Measurements from ENCODE around the gene HOXC6. TPM values are rescaled to one million over a fixed set of nuclear protein-coding genes. Genes with fewer than 3 reads are reported as not detected.
A peak's percentile ranks its signal among the peaks of the same experiment; 100 is the strongest.

HOXC6 gene
- total and polyA plus RNA-seq, 9 of the 15 experiments (the other 6 are each of a cell fraction or from before 2014, with no cell fraction given) = 0.06 to 4.0 (median 1.4) TPM

GRCh38 chr12:53994264-53995001 is 33.8 kb upstream of the HOXC6 start (continued):
- TF ChIP-seq ZNF778 (CRISPR knock-in tag; IDR thresholded peaks at IDR 0.05) (no peak), HOXB6 (CRISPR knock-in tag; IDR thresholded peaks at IDR 0.05; ENCODE audit: borderline replicate concordance) (no peak), ZNF583 (CRISPR knock-in tag; IDR thresholded peaks at IDR 0.05) (no peak), DPF2 (IDR thresholded peaks at IDR 0.05) (peak; percentile 45; the same call in 1 of the 2 replicates), ILK (tag; IDR thresholded peaks at IDR 0.05; ENCODE audit: borderline replicate concordance, low read depth) (no peak), ZBTB26 (CRISPR knock-in tag; IDR thresholded peaks at IDR 0.05) (no peak), CBX3 (IDR thresholded peaks at IDR 0.05; ENCODE audit: borderline replicate concordance in 1 of 2, low read length in 2 of 2) (no peak), HBP1 (CRISPR knock-in tag; IDR thresholded peaks at IDR 0.05) (no peak), NFIX (CRISPR knock-in tag; IDR thresholded peaks at IDR 0.05; ENCODE audit: low read depth) (no peak), FOS (IDR thresholded peaks at IDR 0.05; ENCODE audit: extremely low read depth, insufficient read length) (no peak), ZNF589 (CRISPR knock-in tag; IDR thresholded peaks at IDR 0.05; ENCODE audit: low read depth) (no peak), ARNT (IDR thresholded peaks at IDR 0.05) (no peak), ZNF12 (CRISPR knock-in tag; IDR thresholded peaks at IDR 0.05) (no peak), FIP1L1 (IDR thresholded peaks at IDR 0.05; ENCODE audit: low read depth, low read length, poor library complexity, severe bottlenecking) (peak; percentile 73), ZFP91 (CRISPR knock-in tag; IDR thresholded peaks at IDR 0.05) (no peak), RUNX1 (IDR thresholded peaks at IDR 0.05; ENCODE audit: low read depth) (no peak), CBX5 (IDR thresholded peaks at IDR 0.05; ENCODE audit: borderline replicate concordance, low read depth) (no peak), E2F1 (CRISPR knock-in tag; IDR thresholded peaks at IDR 0.05) (no peak), MECOM (CRISPR knock-in tag; IDR thresholded peaks at IDR 0.05) (no peak), RCOR1 (IDR thresholded peaks at IDR 0.05; ENCODE audit: borderline replicate concordance in 1 of 2, low read depth in 2 of 2, low read length in 2 of 2) (no peak), HEY1 (CRISPR knock-in tag; IDR thresholded peaks at IDR 0.05; ENCODE audit: borderline replicate concordance) (no peak), ZNF551 (CRISPR knock-in tag; IDR thresholded peaks at IDR 0.05) (no peak), ZNF133 (CRISPR knock-in tag; IDR thresholded peaks at IDR 0.05) (no peak), ZNF184 (CRISPR knock-in tag; IDR thresholded peaks at IDR 0.05) (no peak)
